Neural progenitor cell (in vitro differentiated cells): ENCODE data around the gene SLC38A9.

Experiments used
- EZH2 ChIP-seq: fragments of 200-600 bp; sonication (generic); IDR thresholded peaks from 2 replicates; pipeline ENCODE4 v1.6.1; 2017; ENCODE audit warnings: antibody characterized with exemption, mild to moderate bottlenecking, moderate library complexity
- TF ChIP-seq, protein P1 (sequence below): fragments of 200-600 bp; sonication (generic); IDR thresholded peaks from 2 replicates; pipeline ENCODE4 v1.5.1; 2017; ENCODE audit warnings: antibody characterized with exemption, mild to moderate bottlenecking

DNA sequence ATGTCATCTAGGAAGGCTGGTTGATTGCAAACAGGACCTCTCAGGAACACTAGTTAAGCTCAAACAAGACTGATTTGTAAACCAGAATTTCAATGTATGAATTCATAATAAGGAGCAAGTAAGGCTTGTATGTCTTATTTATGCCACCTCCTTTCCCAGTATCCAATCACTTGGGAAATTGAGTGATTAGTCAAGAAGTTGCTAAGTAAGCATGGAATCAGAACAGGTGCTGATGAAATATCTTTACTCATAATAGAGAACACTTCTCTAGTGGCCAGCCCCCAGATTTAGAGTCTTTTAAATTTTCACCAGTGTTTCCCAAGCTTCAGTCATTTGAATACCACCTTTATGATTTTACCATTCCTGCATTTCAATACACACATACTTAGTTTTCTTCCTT, 20.5 kb upstream of the SLC38A9 start:
- TF ChIP-seq EZH2, result no peak
- TF ChIP-seq, protein P1, sequence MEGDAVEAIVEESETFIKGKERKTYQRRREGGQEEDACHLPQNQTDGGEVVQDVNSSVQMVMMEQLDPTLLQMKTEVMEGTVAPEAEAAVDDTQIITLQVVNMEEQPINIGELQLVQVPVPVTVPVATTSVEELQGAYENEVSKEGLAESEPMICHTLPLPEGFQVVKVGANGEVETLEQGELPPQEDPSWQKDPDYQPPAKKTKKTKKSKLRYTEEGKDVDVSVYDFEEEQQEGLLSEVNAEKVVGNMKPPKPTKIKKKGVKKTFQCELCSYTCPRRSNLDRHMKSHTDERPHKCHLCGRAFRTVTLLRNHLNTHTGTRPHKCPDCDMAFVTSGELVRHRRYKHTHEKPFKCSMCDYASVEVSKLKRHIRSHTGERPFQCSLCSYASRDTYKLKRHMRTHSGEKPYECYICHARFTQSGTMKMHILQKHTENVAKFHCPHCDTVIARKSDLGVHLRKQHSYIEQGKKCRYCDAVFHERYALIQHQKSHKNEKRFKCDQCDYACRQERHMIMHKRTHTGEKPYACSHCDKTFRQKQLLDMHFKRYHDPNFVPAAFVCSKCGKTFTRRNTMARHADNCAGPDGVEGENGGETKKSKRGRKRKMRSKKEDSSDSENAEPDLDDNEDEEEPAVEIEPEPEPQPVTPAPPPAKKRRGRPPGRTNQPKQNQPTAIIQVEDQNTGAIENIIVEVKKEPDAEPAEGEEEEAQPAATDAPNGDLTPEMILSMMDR, result no peak
